Right lobe of liver (tissue), 6 donors: ENCODE data around the gene RBMS3. TPM values are rescaled to one million over a fixed set of nuclear protein-coding genes. Genes with fewer than 3 reads are reported as not detected.

Source experiments
- ATAC-seq, 4 donors: fragments of 200-7000 bp; cut with Tn5 transposase; one replicate each; pipeline ENCODE4 v1.9.1; 2020; ENCODE audit warnings: mild to moderate bottlenecking in 4 of 4, moderate library complexity in 4 of 4
- DNase-seq, 3 donors: peaks; one replicate each; pipeline ENCODE4 v3.0.0-alpha.2; 2020
- H3K27ac ChIP-seq, 3 donors: fragments of 200-600 bp; one replicate each; pipeline ENCODE4 v1.8.0; 2022
- H3K27me3 ChIP-seq, 2 donors: fragments of 200-600 bp; one replicate each; pipeline ENCODE4 v1.8.0; 2022
- H3K36me3 ChIP-seq, 4 donors: fragments of 200-600 bp; sonication (generic) in 1 of 4; one replicate each; pipeline versions ENCODE4 v1.5.1 to v1.8.0; 2017 to 2022; ENCODE audit warnings: control low read depth in 1 of 4
- H3K4me1 ChIP-seq, 4 donors: fragments of 200-600 bp; sonication (generic) in 1 of 4; one replicate each; pipeline versions ENCODE4 v1.5.1 to v1.8.0; 2017 to 2022; ENCODE audit warnings: control low read depth in 1 of 4
- H3K4me3 ChIP-seq, 3 donors: fragments of 200-600 bp; one replicate each; pipeline ENCODE4 v1.8.0; 2022
- H3K9me3 ChIP-seq, 4 donors: fragments of 200-600 bp; sonication (generic) in 1 of 4; one replicate each; pipeline versions ENCODE4 v1.5.1 to v1.8.0; 2017 to 2022; ENCODE audit warnings: control low read depth in 1 of 4
- POLR2A ChIP-seq: fragments of 450-650 bp; IDR thresholded peaks from one replicate; pipeline ENCODE4 v1.6.1; 2017; ENCODE audit warnings: antibody characterized with exemption, mild to moderate bottlenecking
- WGBS: methylation state at CpG from one replicate; pipeline ENCODE4 v1.1.6; 2018; ENCODE audit warnings: low coverage, low lambda C conversion rate; ENCODE audit not compliant: insufficient coverage; ENCODE audit errors: missing lambda C conversion rate; 5-methylcytosine and 5-hydroxymethylcytosine counted together
- intact Hi-C, 2 donors: fragments of 100-400 bp; cut with DNase I; formaldehyde crosslinking; loops; one replicate each; pipeline versions ENCODE4 v1.11.2 to v1.14.1; 2022
- total RNA-seq, 6 experiments: library from RNA; depleted of rRNA in 2 of 6; stranded (reverse); fragments of >200 nt in 2 of 6; fragmentation: NEBNext Ultra II Directional in 3 of 6; extraction: Animal tissue kit (Norgen Biotek cat#: 25700) in 3 of 6; gene quantifications; one replicate each; pipeline versions ENCODE4 v1.1.0 to v1.2.4, GENCODE V29; 2016 to 2023
- TF ChIP-seq, protein P1 (sequence below), 4 donors: fragments of 200-600 bp in 3 of 4; fragments of 450-650 bp in 1 of 4; IDR thresholded peaks; one replicate each; pipeline versions ENCODE4 v1.5.1 to v1.8.0; 2016 to 2022; ENCODE audit warnings: antibody characterized with exemption in 4 of 4, mild to moderate bottlenecking in 2 of 4
- donor health status: DM: no; HTN: yes; CAD: no.
- donor health status: DM: no; HTN: no; CAD: no.
- donor health status: DM: no; HTN: no; CAD: no.
- donor health status: DM: no; HTN: yes; CAD: no.
- donor health status: DM: no; HTN: yes; CAD: no.

Gene RBMS3
- total RNA-seq, 6 experiments from 2014 or later = 6.3 to 11.5 (median 8.3) TPM

DNA sequence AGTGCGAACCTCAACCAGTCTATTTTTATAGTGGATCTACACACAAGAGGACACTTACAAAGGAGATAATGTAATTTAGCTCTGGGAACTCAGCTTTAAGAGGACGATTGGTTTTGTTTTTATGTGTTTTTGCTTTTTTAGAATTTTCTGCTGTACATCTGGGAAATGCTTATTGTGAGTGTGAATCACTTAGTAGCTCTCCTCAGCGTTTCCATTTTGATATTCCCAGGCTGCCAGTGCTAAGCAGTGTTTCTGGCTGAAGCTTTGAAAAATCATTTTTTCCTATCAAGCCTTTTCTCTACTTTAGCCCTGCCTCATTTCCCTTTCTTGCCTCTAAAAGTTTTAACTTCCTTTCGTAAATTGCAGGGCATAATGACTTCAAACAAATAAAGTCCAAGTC, 117.9 kb downstream of the RBMS3 start:
- 48% methylated on average over 4 of the region's 4 CpGs for WGBS
- DNase-seq (no peak), ATAC-seq (no peak)
- Histone ChIP-seq H3K4me1 (no peaks in the 10 kb centered on the region), H3K27ac (no peak overlapping the region), H3K27me3 (no peaks in the 10 kb centered on the region), H3K4me3 (no peak overlapping the region), H3K36me3 (no peaks in the 10 kb centered on the region), H3K9me3 (no peaks in the 10 kb centered on the region)
- no peak for TF ChIP-seq POLR2A
- TF ChIP-seq, protein P1, sequence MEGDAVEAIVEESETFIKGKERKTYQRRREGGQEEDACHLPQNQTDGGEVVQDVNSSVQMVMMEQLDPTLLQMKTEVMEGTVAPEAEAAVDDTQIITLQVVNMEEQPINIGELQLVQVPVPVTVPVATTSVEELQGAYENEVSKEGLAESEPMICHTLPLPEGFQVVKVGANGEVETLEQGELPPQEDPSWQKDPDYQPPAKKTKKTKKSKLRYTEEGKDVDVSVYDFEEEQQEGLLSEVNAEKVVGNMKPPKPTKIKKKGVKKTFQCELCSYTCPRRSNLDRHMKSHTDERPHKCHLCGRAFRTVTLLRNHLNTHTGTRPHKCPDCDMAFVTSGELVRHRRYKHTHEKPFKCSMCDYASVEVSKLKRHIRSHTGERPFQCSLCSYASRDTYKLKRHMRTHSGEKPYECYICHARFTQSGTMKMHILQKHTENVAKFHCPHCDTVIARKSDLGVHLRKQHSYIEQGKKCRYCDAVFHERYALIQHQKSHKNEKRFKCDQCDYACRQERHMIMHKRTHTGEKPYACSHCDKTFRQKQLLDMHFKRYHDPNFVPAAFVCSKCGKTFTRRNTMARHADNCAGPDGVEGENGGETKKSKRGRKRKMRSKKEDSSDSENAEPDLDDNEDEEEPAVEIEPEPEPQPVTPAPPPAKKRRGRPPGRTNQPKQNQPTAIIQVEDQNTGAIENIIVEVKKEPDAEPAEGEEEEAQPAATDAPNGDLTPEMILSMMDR (IDR thresholded peaks at IDR 0.05) = no peak
- intact Hi-C loops = no loop called here

DNA sequence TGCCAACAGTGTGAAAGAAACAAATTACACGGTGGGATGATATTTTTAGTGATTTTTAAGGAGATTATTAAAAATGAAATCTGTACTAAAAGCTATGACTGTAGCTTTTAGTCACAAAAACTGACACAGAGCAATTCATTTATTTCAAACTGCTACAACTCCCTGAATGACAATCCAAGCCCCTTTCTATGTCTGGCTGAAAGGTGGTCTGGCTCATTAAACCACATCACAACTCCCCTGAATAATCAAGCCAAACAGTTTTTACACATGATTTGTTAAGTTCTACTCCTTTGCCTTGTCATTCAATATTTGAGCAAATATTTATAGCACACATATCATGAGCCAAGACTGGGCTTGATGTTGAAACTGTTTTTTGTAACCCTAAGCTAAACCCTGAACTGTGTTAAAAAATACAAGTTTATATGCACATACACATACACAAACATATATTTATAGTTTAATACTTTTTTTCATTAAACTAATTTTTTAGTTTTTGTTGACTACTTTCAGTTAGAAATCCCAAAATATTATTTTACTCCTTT, 125.5 kb downstream of the RBMS3 start:
- TF ChIP-seq, protein P1 (IDR thresholded peaks at IDR 0.05) = no peak
- TF ChIP-seq POLR2A = no peak
- Histone ChIP-seq H3K27me3 (no peaks in the 10 kb centered on the region), H3K27ac (no peak overlapping the region), H3K36me3 (no peaks in the 10 kb centered on the region), H3K9me3 (no peaks in the 10 kb centered on the region), H3K4me3 (no peak overlapping the region), H3K4me1 (no peaks in the 10 kb centered on the region)
- DNase-seq = no peak
- ATAC-seq = peak in 1 of 4 donors; percentile 33
- WGBS = 10% methylated on average over 1 of the region's 1 CpG
- intact Hi-C loops = no loop called here

DNA sequence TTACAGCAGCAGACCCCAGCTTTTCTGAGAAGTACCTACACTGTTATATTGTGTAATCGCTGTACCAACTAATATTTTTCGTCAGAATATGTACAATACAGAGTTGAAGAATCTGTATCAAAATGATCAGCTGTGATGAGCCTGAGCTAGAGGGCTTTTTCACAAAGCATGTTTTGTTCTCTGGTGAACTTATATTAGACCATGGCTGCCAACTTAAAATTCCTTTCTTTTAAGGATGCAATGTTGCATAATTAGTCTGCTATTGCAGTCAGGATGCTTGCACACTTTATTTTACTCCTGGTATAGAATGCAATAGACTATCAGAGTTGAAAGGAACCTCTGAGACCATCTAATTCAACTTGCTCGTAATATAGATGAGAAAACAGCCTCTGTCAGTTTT, 127.8 kb downstream of the RBMS3 start:
- DNase-seq = no peak
- Histone ChIP-seq H3K9me3 (no peaks in the 10 kb centered on the region), H3K4me1 (no peaks in the 10 kb centered on the region), H3K27me3 (no peaks in the 10 kb centered on the region), H3K4me3 (no peak overlapping the region), H3K27ac (no peak overlapping the region), H3K36me3 (no peaks in the 10 kb centered on the region)
- ATAC-seq = no peak
- WGBS = 65% methylated on average over 3 of the region's 3 CpGs
- intact Hi-C loops = no loop called here
- TF ChIP-seq, protein P1 (IDR thresholded peaks at IDR 0.05) = no peak
- TF ChIP-seq POLR2A = no peak

DNA sequence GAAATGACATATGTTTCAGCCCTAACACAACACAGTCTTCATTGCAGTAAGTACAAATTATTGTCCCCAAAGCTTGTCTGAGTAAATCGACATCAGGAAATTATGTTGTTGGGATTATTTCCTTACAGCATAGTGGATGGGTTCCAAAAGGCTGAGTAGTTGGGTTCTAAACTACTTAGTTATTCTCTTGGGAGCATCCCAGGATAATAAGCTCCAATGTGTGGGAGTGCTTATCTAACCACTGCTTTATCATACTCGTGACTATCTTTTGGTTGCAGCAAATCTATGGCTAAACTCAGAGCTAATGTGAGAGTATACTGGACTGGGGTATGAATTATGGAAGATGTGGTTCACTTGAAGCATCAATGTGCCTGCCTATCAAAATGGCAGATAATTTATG, 128.5 kb downstream of the RBMS3 start:
- no peaks in the 10 kb centered on the region for H3K9me3 ChIP-seq
- intact Hi-C loops = no loop called here
- H3K27ac ChIP-seq = no peak overlapping the region
- TF ChIP-seq, protein P1 (IDR thresholded peaks at IDR 0.05) = no peak
- no peaks in the 10 kb centered on the region for H3K36me3 ChIP-seq
- H3K4me3 ChIP-seq = no peak overlapping the region
- no peak for DNase-seq
- no peaks in the 10 kb centered on the region for H3K27me3 ChIP-seq
- no peaks in the 10 kb centered on the region for H3K4me1 ChIP-seq
- 61% methylated on average over 2 of the region's 2 CpGs for WGBS
- no peak for ATAC-seq

DNA sequence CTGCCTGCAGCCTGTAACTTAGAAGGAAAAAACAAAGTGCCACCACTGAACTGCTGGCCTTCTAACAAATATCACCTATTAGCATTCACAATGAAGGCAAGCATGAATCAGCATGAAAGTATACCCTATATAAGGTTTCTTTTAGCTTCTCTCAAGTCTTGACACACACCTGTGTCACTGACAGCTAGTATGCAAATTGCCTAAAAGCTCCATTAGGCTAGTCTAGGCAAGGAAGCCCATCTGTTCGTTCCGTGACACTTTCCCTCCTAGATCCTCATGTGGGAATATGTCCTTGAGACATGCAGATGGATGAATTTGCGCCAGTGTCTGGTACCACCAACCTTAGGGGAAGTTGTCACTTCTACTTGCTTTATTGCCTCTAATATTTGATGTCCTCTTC, 129.3 kb downstream of the RBMS3 start:
- H3K27ac ChIP-seq = no peak overlapping the region
- intact Hi-C loops = no loop called here

More for the DNA sequence above, 129.3 kb downstream of the RBMS3 start:
- H3K4me1 ChIP-seq = no peaks in the 10 kb centered on the region
- no peak for ATAC-seq
- H3K9me3 ChIP-seq = no peaks in the 10 kb centered on the region
- no peak overlapping the region for H3K4me3 ChIP-seq
- no peak for TF ChIP-seq POLR2A
- TF ChIP-seq, protein P1 (IDR thresholded peaks at IDR 0.05) = no peak
- 88% methylated on average over 3 of the region's 3 CpGs for WGBS
- H3K27me3 ChIP-seq = no peaks in the 10 kb centered on the region
- no peak for DNase-seq
- no peaks in the 10 kb centered on the region for H3K36me3 ChIP-seq
